Inflammatory macrophage treated with lipopolysaccharide for 1 hour (primary cell): Measurements from ENCODE around the gene ANKRD13C.
"Not testable (repeated sequence)": the region's sequence is repeated elsewhere in the genome, so short reads cannot be mapped to it uniquely, and the experiment has no call there.

Experiments
- DNase-seq, 2 donors: peaks; one replicate each; pipeline ENCODE4 v3.0.0-alpha.2; 2020 to 2022

Gene ANKRD13C

GRCh38 chr1:70354332-70355110, at the start of gene ANKRD13C:
ANKRD13C (minus strand) TSS chr1:70354722; CDS start chr1:70354408, 314 bp downstream.
- DNase-seq, result peak; percentile 91 to 92

GRCh38 chr1:70403759-70404158, 49.2 kb upstream of the ANKRD13C start:
- no peak for DNase-seq

GRCh38 chr1:70401974-70402373, 47.5 kb upstream of the ANKRD13C start:
- no peak for DNase-seq

DNA sequence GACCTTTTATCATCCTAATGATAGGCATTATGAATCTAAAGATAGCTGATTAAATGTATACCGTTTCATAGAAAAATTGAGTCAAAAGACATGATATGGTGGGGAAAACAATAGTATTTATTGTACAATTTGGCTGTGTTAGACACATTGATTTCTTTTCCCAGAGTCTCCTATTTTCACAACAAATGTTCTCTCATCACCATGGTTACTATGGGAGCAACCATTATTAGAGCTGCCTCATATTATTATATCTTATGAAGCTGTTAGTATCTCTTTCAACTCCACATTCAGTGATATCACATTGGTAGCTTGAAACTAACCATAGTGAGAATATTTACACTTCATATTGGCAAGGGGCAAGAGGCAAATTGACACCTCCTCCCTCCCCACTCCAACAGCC, 45.8 kb upstream of the ANKRD13C start:
- DNase-seq, result no peak

GRCh38 chr1:70397013-70397412, 42.5 kb upstream of the ANKRD13C start:
- no peak for DNase-seq

- no peak for DNase-seq
Measured at GRCh38 chr1:70396607-70397006, 42.1 kb upstream of the ANKRD13C start.

DNA sequence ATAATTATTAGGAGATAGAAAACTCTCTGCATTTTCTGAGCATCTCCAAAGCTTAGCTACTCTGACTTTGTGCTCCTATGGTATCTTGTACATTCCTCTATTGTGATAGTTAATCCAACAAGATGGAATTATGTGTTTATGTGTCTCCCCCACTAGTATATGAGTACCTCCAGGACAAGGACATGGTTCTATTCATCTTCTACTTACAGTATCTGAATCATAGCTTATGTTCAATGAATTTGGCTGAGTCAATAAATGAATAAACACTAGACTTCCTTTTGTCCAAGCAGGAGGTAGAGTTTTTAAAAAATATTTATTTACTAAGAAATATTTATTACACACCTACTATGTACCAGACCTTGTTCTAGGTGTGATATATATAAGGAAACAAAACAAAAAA, 38.1 kb upstream of the ANKRD13C start:
- no peak for DNase-seq

GRCh38 chr1:70387507-70387906, 33.0 kb upstream of the ANKRD13C start:
- no peak for DNase-seq

- DNase-seq, result no peak
Measured at GRCh38 chr1:70386121-70386520, 31.6 kb upstream of the ANKRD13C start.

GRCh38 chr1:70385477-70385876, 31.0 kb upstream of the ANKRD13C start:
- DNase-seq, result no peak

DNA sequence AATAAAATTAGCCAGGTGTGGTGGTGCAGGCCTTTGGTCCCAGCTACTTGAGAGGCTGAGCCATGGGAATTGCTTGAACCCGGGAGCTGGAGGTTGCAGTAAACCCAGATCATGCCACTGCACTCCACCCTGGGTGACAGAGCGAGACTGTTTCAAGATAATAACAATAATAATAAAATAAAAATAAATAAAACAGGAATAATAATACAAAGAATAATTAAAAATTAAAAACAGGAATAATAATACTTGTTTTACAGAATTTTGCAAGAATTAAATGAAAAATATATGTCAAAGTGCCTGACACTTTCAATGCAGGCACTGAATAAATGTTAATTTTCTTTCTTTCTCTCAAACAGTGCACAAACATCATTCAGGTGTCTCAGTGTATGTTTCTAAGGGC, 30.0 kb upstream of the ANKRD13C start:
- DNase-seq, result no peak

GRCh38 chr1:70383483-70383882, 29.0 kb upstream of the ANKRD13C start:
- no peak for DNase-seq

DNA sequence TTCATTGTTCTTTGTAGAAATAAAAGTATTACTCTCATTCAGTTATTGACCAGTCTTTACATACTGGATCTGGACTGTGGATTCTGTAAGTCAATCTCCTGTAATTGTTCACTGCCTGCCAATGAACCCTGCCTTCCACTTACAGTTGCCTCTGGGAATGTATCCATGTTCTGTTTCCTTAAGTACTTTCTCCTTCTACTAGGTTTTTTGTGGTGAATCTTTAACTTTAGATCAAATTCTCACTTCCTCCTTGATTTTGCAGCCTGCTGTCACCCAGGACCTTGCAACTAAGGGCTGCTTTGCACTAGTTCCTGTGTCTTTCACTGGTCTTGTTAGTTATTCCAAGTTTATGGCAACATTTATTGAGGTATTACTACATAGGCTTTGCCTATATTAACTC, 28.2 kb upstream of the ANKRD13C start:
- DNase-seq, result no peak

- DNase-seq, result no peak
Measured at GRCh38 chr1:70376196-70376595, 21.7 kb upstream of the ANKRD13C start.

- not testable (repeated sequence) for DNase-seq
Measured at GRCh38 chr1:70373580-70373979, 19.1 kb upstream of the ANKRD13C start.

- no peak for DNase-seq
Measured at GRCh38 chr1:70372426-70372825, 17.9 kb upstream of the ANKRD13C start.

- not testable (repeated sequence) for DNase-seq
Measured at GRCh38 chr1:70371586-70371985, 17.1 kb upstream of the ANKRD13C start.

GRCh38 chr1:70367397-70367796, 12.9 kb upstream of the ANKRD13C start:
- not testable (repeated sequence) for DNase-seq

GRCh38 chr1:70366997-70367396, 12.5 kb upstream of the ANKRD13C start:
- DNase-seq, result not testable (repeated sequence)

DNA sequence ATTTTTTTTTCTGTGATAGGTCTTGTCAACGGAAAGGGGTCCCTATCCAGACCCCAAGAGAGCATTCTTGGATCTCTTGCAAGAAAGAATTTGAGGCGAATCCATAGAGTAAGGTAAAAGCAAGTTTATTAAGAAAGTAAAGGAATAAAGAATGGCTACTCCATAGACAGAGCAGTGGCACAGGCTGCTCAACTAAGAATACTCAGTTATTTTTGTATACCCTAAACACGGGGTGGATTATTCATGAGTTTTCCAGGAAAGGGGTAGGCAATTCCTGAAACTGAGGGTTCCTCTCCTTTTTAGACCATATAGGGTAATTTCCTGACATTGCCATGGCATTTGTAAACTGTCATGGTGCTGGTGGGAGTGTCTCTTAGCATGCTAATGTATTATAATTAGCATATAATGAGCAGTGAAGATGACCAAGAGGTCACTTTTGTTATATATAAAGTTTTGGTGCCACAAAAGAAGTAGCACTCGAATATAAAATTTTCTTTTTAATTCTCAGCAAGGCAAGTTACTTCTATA, 12.0 kb upstream of the ANKRD13C start:
- not testable (repeated sequence) for DNase-seq

- no peak for DNase-seq
Measured at GRCh38 chr1:70364439-70364838, 9.9 kb upstream of the ANKRD13C start.

DNA sequence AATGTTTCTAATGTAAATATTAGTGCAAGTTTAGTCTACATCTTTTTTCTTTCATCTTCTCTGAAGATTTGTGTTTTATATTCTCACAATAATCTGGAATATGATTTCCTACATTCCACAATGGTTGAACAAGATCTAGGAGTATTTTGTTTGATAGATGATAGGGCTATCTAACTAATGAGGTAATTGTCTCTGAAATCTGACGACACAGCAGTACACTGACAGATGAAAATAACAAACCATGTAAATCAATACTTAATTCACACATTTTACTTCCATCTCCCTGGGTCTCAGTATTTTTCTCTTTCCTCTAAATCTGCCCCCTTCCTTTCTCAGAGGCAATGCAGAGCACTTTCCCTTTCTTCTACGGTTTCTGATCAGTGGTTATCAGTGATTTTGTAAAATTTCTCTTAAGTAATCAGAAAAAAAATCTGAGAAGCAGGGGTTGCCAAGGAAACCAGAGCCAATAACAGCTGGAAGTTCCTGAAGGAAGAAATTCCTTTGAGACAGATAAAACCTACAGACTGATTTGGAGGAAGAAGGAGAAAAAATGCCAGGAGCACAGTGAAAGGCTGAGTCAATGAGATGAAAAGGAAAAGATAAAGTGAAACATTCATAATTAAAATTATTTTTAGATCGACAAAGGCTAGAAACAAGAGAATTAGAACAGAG, 7.3 kb upstream of the ANKRD13C start:
- DNase-seq, result no peak

- DNase-seq, result no peak
Measured at GRCh38 chr1:70360321-70360720, 5.8 kb upstream of the ANKRD13C start.

DNA sequence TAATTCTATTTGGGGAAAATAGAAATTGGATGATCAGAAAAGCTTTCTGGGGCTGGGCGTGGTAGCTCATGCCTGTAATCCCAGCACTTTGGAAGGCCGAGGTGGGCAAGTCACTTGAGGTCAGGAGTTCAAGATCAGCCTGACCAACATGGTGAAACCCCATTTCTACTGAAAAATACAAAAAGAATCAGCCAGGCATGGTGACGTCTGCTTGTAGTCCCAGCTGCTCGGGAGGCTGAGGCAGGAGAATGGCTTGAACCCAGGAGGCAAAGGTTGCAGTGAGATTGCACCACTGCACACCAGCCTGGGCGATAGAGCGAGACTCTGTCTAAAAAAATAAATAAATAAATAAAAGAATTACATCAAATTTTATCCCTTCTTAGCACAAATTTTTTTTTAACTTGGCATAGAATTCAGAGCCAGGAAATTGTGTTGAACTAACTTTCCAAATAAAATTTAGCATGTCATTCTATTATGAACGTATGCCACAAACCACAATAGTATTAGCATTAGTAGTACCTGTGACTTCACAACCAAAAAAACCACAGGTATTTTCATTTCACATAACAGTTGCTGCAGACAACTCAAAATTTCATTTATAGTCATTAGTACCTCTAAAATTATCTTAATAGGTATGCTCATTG, 4.5 kb upstream of the ANKRD13C start:
- no peak for DNase-seq
